ENCODE results near the gene SLC16A4.
"Not testable (repeated sequence)": the region's sequence is repeated elsewhere in the genome, so short reads cannot be mapped to it uniquely, and the experiment has no call there.

Gene SLC16A4

DNA sequence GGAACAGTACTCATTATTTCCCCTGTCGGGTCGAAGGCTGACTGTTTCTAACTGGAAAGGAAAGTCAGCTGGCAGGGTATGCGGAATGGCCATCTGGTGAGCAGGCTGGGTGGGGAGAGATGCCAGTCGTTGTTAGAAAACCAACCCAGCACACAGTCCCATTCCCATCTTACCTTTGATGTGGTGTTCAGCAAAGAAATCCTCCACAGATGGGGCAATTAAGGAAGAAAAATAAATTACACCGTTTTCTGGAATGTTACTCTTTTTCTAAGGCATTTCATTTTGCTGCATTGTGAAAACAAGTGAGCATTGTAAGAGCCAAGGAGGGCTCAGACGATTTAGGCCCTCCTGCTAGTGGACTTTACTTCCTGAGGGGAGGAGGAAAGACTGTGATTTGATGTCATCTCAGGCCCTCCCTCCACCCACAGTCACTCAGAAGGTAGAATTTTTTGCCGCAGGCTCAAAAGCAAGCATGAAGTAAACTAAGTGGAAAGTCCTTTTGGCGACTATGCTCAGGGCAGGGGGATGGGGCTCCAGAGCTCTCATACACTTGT is at the start of gene SLC16A4:
SLC16A4 (minus strand) TSS at position 335 of the 554 bp plus-strand sequence. CDS start 1,703 bp downstream, outside the sequence.
- DNase-seq (no peak), ATAC-seq (no peak)
- no peaks in the 10 kb centered on the region for H3K4me1 Mint-ChIP-seq
- no peaks in the 10 kb centered on the region for H3K9me3 Mint-ChIP-seq
- H3K27me3 Mint-ChIP-seq = no peaks in the 10 kb centered on the region
- H3K4me3 Mint-ChIP-seq = no peak within 1 kb of the TSS
- no peak within 1 kb of the TSS for H3K27ac Mint-ChIP-seq

- H3K4me3 Mint-ChIP-seq, H3K4me1 Mint-ChIP-seq, ATAC-seq, H3K27ac Mint-ChIP-seq, DNase-seq, H3K9me3 Mint-ChIP-seq: not testable (repeated sequence)
- H3K27me3 Mint-ChIP-seq = peaks cover 15% of the 10 kb centered on the region
These were observed 49.0 kb upstream of the SLC16A4 start for GRCh38 chr1:110439873-110440272.

- Mint-ChIP-seq H3K4me1 (no peaks in the 10 kb centered on the region), H3K27ac (no peak overlapping the region), H3K9me3 (no peaks in the 10 kb centered on the region), H3K27me3 (peaks cover 19% of the 10 kb centered on the region), H3K4me3 (no peak overlapping the region)
- DNase-seq (no peak), ATAC-seq (no peak)
These were observed 48.1 kb upstream of the SLC16A4 start for GRCh38 chr1:110438893-110439292.

GRCh38 chr1:110437645-110438299 is 46.9 kb upstream of the SLC16A4 start:
- ATAC-seq, H3K4me3 Mint-ChIP-seq, DNase-seq, H3K4me1 Mint-ChIP-seq, H3K9me3 Mint-ChIP-seq, H3K27ac Mint-ChIP-seq: not testable (repeated sequence)
- H3K27me3 Mint-ChIP-seq = peaks cover 25% of the 10 kb centered on the region

- DNase-seq (no peak), ATAC-seq (no peak)
- no peaks in the 10 kb centered on the region for H3K9me3 Mint-ChIP-seq
- H3K27ac Mint-ChIP-seq = no peak overlapping the region
- no peak overlapping the region for H3K4me3 Mint-ChIP-seq
- H3K4me1 Mint-ChIP-seq = no peaks in the 10 kb centered on the region
- peaks cover 25% of the 10 kb centered on the region for H3K27me3 Mint-ChIP-seq
These were observed 45.8 kb upstream of the SLC16A4 start for GRCh38 chr1:110436635-110437034.

DNA sequence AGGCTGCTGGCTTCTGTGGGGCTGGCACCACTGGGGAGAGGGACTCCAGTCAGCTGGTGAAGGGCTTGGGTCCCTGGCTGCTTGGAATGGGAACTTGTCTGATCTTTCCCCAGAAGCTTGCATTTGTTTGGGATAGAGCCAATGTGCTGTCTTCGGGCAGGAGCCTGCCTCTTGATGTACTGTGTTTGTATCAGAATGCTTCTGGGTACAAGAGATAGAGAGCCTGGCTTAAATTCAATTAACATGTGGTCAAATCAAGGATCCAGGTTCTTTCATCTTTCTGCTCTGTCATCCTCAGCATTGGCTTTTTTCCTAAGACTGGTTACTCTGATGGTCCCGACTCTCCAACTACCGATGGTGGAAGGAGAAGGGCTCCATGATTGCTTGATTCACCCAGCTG is 44.1 kb upstream of the SLC16A4 start:
- ATAC-seq (no peak), DNase-seq (no peak)
- Mint-ChIP-seq H3K4me3 (no peak overlapping the region), H3K9me3 (no peaks in the 10 kb centered on the region), H3K4me1 (no peaks in the 10 kb centered on the region), H3K27me3 (peaks cover 22% of the 10 kb centered on the region), H3K27ac (no peak overlapping the region)

DNA sequence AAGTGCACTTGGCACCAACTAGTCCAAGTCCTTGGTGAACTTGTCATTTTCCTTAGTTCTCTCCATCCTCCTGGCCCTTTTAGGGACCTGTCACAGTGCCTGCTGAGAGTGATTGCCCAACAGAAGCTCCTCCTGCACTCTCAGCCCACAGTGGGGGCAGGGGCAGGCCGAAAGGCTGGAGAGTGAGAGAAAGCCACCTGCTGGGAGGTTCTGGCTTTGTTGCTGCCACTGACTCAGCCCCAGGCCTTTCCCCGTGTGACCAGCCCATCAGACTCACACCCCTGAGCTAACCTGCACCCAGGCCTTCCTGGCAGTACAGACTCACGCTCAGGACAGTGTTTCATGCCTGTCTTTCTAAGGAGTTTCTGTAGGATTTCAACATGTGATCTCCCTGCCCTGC is 43.0 kb upstream of the SLC16A4 start:
- Mint-ChIP-seq H3K4me1 (no peaks in the 10 kb centered on the region), H3K27me3 (peaks cover 10% of the 10 kb centered on the region), H3K27ac (no peak overlapping the region), H3K4me3 (no peak overlapping the region), H3K9me3 (no peaks in the 10 kb centered on the region)
- ATAC-seq (no peak), DNase-seq (no peak)

DNA sequence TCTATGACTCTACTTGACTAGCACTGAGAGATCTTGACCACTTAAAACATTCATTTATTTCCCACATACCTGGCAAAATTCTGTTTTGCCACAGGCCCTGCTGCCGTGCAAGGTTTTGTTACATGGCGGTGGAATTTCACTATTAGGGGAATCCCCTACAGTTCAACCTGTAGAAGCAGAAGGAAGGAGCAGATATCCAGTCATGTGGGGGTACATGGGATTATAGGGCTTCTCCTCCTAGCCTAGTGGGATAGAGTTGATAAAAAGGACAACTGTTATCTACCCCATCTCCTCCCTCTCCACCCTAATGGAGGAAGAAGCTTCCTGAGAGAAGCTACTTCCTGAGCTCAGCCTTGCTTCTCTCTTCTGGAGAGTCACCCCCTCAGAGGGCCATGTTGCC is 42.4 kb upstream of the SLC16A4 start:
- DNase-seq = no peak
- H3K27ac Mint-ChIP-seq = no peak overlapping the region
- no peak overlapping the region for H3K4me3 Mint-ChIP-seq
- no peaks in the 10 kb centered on the region for H3K9me3 Mint-ChIP-seq
- ATAC-seq = no peak
- peaks cover 10% of the 10 kb centered on the region for H3K27me3 Mint-ChIP-seq
- H3K4me1 Mint-ChIP-seq = no peaks in the 10 kb centered on the region

DNA sequence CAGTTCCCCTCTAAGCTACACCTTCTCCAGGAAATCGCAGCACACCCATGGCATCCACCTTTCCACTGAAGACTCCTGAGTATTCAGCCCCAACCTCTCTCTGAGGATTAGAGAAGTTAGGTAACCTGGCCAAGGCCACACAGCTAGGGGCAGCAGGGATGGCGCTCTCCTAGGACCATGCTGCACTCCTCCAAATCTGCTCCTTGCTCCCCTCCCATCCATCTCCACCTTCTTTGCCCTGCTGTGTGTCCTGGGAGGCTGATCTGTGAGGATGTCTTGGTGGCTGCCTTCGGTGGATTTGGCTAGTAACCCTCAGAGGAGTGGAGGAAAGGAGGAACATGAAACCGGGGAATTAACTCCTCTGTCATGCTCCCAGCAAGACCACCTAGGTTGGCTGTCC is 40.1 kb upstream of the SLC16A4 start:
- Mint-ChIP-seq H3K4me1 (no peaks in the 10 kb centered on the region), H3K9me3 (no peaks in the 10 kb centered on the region), H3K27me3 (peaks cover 10% of the 10 kb centered on the region), H3K27ac (no peak overlapping the region), H3K4me3 (no peak overlapping the region)
- DNase-seq = no peak
- ATAC-seq = no peak

DNA sequence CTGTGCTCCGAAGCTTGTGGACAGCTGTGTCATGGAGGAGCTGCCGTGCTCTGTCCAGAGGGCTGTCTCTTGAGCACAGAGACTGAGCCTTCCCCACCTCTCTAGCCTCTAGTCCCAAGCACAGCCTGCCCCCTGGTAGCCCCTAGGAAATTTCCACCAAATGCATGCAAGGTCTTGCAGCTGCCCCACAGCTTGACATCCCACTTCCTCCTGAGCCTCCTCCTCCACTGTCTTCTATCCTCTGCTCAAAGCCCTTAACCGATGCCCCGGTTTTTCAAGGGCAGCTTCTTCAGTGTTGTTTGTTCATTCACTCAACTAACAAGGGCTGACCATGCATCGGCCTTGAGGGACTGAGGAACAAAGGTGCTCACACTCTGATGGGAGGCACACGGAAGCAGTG is 39.5 kb upstream of the SLC16A4 start:
- ATAC-seq (no peak), DNase-seq (no peak)
- no peaks in the 10 kb centered on the region for H3K4me1 Mint-ChIP-seq
- peaks cover 10% of the 10 kb centered on the region for H3K27me3 Mint-ChIP-seq
- H3K4me3 Mint-ChIP-seq = no peak overlapping the region
- H3K27ac Mint-ChIP-seq = no peak overlapping the region
- no peaks in the 10 kb centered on the region for H3K9me3 Mint-ChIP-seq

DNA sequence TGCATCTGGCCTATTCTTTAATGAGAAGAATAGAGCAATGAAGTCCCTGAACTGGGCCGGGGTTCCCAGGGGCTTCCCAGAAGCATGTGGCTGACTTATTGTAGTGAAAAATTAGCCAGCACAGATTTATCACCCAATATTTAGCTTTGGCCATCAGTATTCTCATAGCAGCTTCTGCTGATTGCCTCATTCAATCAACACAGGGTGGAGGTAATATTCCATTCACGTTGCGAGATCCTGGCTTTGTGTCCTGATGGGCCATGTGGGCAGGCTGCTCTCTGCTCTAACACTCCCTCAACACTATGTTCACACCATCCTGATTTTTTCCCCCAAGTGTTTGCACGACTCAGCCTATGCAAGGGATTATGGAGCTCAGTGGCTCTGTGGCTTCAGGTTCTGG is 38.1 kb upstream of the SLC16A4 start:
- peaks cover 9% of the 10 kb centered on the region for H3K27me3 Mint-ChIP-seq
- H3K27ac Mint-ChIP-seq = no peak overlapping the region
- DNase-seq (no peak), ATAC-seq (no peak)
- no peaks in the 10 kb centered on the region for H3K4me1 Mint-ChIP-seq
- no peak overlapping the region for H3K4me3 Mint-ChIP-seq
- no peaks in the 10 kb centered on the region for H3K9me3 Mint-ChIP-seq

DNA sequence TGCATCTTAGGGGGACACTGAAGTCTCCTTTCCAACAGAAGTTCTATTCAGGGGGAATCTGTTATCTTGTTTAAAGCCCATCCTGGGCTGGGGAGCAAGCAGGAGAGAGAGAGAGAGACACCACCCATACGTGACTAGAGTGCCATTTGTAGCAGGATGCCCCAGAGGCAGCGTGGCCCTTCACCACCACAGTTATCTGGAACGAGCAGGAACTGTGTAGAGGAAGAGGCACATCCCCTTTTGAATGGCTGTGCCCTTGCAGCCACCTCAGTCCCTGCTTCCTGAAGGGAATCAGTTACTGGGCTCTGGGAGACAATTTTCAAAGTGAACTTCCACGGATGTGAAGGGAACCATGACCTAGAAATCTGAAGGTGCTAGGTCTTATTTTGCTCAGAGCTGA is 36.0 kb upstream of the SLC16A4 start:
- Mint-ChIP-seq H3K4me3 (no peak overlapping the region), H3K9me3 (no peaks in the 10 kb centered on the region), H3K27me3 (peaks cover 8% of the 10 kb centered on the region), H3K4me1 (no peaks in the 10 kb centered on the region), H3K27ac (no peak overlapping the region)
- no peak for DNase-seq
- no peak for ATAC-seq

GRCh38 chr1:110425612-110426152 is 34.9 kb upstream of the SLC16A4 start:
- no peak for ATAC-seq
- no peaks in the 10 kb centered on the region for H3K9me3 Mint-ChIP-seq
- H3K27me3 Mint-ChIP-seq = peaks cover 8% of the 10 kb centered on the region
- DNase-seq = no peak
- H3K27ac Mint-ChIP-seq = no peak overlapping the region
- H3K4me3 Mint-ChIP-seq = no peak overlapping the region
- peaks cover 5% of the 10 kb centered on the region for H3K4me1 Mint-ChIP-seq

DNA sequence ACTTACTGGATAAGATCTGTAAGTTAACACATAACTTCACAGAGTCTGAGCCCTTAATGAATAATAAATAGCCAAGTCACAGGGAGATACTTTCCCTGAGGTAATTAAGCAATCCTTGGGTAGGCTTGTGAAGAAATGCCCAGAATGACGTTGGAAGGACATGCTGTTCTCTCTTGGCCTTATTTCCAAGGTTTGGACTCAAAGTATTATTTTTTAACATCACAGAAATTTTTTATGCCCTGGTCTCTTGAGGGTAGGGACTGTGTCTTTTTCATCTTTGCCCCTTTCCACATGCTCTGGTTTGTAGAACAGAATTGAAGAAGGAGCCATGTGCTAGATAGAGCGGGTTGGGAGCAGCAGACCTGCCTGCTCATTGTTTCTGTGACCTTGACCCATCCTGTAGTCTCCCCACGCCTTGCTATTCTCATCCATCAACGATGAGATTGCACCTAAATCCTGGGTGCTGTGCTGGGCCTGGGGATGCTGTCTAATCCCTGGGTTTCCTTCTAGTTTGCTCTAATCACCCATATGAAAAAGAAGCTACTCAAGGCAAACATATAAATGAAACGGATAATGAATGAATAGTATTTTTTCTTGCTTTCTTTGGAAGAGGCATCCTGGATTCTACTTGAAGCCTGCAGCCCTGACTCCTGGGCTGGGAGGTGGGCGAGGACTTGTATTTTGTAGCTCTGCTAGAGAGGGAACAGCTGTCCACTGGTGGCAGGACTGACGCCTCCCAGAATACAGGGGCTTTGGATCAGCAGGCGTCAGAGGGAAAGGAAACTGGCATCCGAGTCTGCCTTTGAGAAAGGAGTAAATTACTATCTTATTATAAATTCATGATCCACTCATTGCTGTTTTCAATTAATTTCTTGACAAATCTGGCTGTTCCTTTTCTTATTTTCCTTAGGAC is 34.1 kb upstream of the SLC16A4 start:
- Mint-ChIP-seq H3K27ac (peak overlapping the region in 1 of 2 donors; percentile 38), H3K4me1 (peaks cover 5% of the 10 kb centered on the region), H3K4me3 (no peak overlapping the region), H3K27me3 (peaks cover 8% of the 10 kb centered on the region), H3K9me3 (no peaks in the 10 kb centered on the region)
- no peak for DNase-seq
- no peak for ATAC-seq

DNA sequence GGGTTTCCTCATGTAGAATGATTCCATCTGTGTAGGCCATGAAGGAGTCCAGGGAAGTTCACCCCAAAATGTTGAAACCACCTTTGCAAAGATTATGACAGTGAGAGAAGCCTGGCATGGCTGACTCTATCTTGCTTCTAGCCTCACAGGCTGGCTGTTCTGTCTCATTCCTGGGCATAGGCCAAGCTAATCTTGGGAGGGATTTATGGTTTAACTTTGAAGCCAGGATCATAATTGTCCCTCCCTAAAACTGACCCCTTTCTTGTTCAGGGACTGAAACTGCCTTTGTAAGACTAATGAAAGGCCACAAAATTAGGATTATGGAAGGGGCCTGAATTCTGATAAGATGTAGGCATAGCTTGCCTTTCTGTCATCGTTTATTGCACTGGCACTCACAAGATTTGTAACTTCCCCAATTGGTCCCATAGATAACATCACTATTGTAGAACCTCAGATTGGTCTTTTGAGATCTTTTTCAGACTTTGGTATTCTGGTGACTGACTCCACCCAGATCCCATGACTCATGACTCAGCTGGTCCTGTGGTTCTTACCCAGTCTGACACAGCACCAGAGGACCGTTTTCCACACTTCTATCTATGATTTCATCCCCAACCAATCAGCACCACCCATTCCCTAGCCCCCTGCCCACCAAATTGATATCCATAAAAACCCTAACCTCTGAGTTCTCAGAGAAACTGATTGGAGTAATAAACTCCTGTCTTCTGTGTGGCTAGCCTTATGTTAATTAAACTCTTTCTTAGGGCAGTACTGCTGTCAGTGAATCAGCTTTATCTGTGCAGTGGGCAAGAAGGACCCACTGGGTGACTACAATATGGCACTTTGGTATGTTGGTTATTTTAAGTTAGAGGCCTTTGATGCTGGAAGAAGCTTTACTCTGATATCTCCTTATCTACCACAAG is 30.3 kb upstream of the SLC16A4 start:
- DNase-seq (no peak), ATAC-seq (no peak)
- peaks cover 5% of the 10 kb centered on the region for H3K4me1 Mint-ChIP-seq
- peak overlapping the region in 1 of 2 donors; percentile 50 for H3K27ac Mint-ChIP-seq
- no peak overlapping the region for H3K4me3 Mint-ChIP-seq
- H3K9me3 Mint-ChIP-seq = no peaks in the 10 kb centered on the region
- peaks cover 8% of the 10 kb centered on the region for H3K27me3 Mint-ChIP-seq

Data from stimulated activated naive CD8-positive, alpha-beta T cell treated with anti-CD3 and anti-CD28 coated beads, Interleukin-15, amount 100 ng/mL, for 72 hours (primary cell).